Measurements from ENCODE around the gene HOXA9. TPM values are rescaled to one million over a fixed set of nuclear protein-coding genes. Genes with fewer than 3 reads are reported as not detected.

The HOXA9 gene
- total RNA-seq, 1 donor from 2014 or later: 9.6 TPM

- no peak for DNase-seq
Observed at GRCh38 chr7:27176962-27177794, 11.8 kb upstream of the HOXA9 start.

- no peak for DNase-seq
Observed at GRCh38 chr7:27176524-27176845, 11.1 kb upstream of the HOXA9 start.

- no peak for DNase-seq
Observed at GRCh38 chr7:27175626-27176523, 10.5 kb upstream of the HOXA9 start.

- DNase-seq: no peak
Observed at GRCh38 chr7:27174874-27175625, 9.7 kb upstream of the HOXA9 start.

GRCh38 chr7:27173956-27174873 lies 8.9 kb upstream of the HOXA9 start, which contains the start of gene HOXA10:
TSS of gene HOXA10 (minus strand) at chr7:27174320. CDS start at chr7:27174306, 14 bp downstream.
- DNase-seq: peak; percentile 85

GRCh38 chr7:27173511-27173955 lies 8.2 kb upstream of the HOXA9 start:
- no peak for DNase-seq

GRCh38 chr7:27172823-27173510 lies 7.6 kb upstream of the HOXA9 start:
- peak; percentile 60 for DNase-seq

- no peak for DNase-seq
Observed at GRCh38 chr7:27172315-27172774, 7.0 kb upstream of the HOXA9 start.

GRCh38 chr7:27171637-27172314 lies 6.4 kb upstream of the HOXA9 start:
- no peak for DNase-seq

GRCh38 chr7:27171325-27171636 lies 5.9 kb upstream of the HOXA9 start:
- DNase-seq: no peak

GRCh38 chr7:27170426-27171324 lies 5.3 kb upstream of the HOXA9 start:
- no peak for DNase-seq

GRCh38 chr7:27169658-27170425 lies 4.5 kb upstream of the HOXA9 start:
- DNase-seq: no peak

- DNase-seq: peak; percentile 59
Observed at GRCh38 chr7:27168265-27168947, 3.1 kb upstream of the HOXA9 start.

- DNase-seq: no peak
Observed at GRCh38 chr7:27167916-27168264, 2.6 kb upstream of the HOXA9 start.

GRCh38 chr7:27166531-27167505 lies 1.5 kb upstream of the HOXA9 start:
- DNase-seq: no peak

GRCh38 chr7:27165996-27166530 lies 726 bp upstream of the HOXA9 start:
- DNase-seq: no peak
